HCT116 (cell line): Measurements from ENCODE around the gene LIPI. TPM values are rescaled to one million over a fixed set of nuclear protein-coding genes. Genes with fewer than 3 reads are reported as not detected.

Experiments used
- ATAC-seq: fragments of 200-7000 bp; cut with Tn5 transposase; 2 replicates; pipeline ENCODE4 v1.9.1; 2020; ENCODE audit warnings: mild to moderate bottlenecking, moderate library complexity
- BruUV-seq: library from RNA; stranded (reverse); fragments of 400-500 nt; replicated peaks from 2 replicates; lab custom pipeline; 2021; lab: Mats Ljungman, UMichigan
- CTCF ChIA-PET: fragments of 300-600 bp; sonication (Branson Sonifier 250); formaldehyde crosslinking; loops from one replicate; lab custom pipeline; 2021; ENCODE audit warnings: antibody characterized with exemption; lab: Charles Lee
- POLR2A ChIA-PET: fragments of 300-600, 350-600 bp; sonication (Branson Sonifier 250); formaldehyde crosslinking; loops from one replicate; lab custom pipeline; 2021; ENCODE audit warnings: antibody characterized with exemption; lab: Charles Lee
- RAD21 ChIA-PET, 2 experiments: fragments of 300-600 bp; sonication (Branson Sonifier 250); formaldehyde crosslinking; loops; one replicate each; lab custom pipeline; 2023; ENCODE audit warnings: low total read pairs in 2 of 2; ENCODE audit not compliant: uncharacterized antibody in 2 of 2, unreplicated experiment in 2 of 2, low non-redundant PET in 1 of 2; lab: Charles Lee
- DNase-seq: peaks from one replicate; pipeline ENCODE4 v3.0.0-alpha.2; 2010; ENCODE audit warnings: low read depth, low spot score
- H2AFZ ChIP-seq: fragments of 200-600 bp; shearing (Covaris generic), sonication (generic); 2 replicates; pipeline ENCODE4 v1.6.1; 2017; ENCODE audit warnings: low read depth, mixed run types, mixed read lengths, antibody characterized with exemption, low read length; ENCODE audit not compliant: poor library complexity, severe bottlenecking
- H3K27ac ChIP-seq: 2 replicates; pipeline ENCODE4 v1.5.1; 2012; ENCODE audit warnings: low read depth, low read length
- H3K27me3 ChIP-seq: fragments of 200-600 bp; sonication (generic); 2 replicates; pipeline ENCODE4 v1.6.1; 2016; ENCODE audit warnings: mixed run types, low read length, mixed read lengths; ENCODE audit not compliant: insufficient read depth
- H3K36me3 ChIP-seq, 2 experiments: fragments of 200-500 bp in 1 of 2; fragments of 200-600 bp in 1 of 2; sonication (Bioruptor generic) in 1 of 2; sonication (generic) in 1 of 2; 2 replicates each; pipeline versions ENCODE4 v1.5.1 to v1.6.1; 2014 to 2016; ENCODE audit warnings: low read length in 2 of 2, inconsistent platforms in 1 of 2, mixed read lengths in 1 of 2, mixed run types in 1 of 2; ENCODE audit not compliant: insufficient read depth in 2 of 2, control insufficient read depth in 1 of 2
- H3K4me1 ChIP-seq, 2 experiments: fragments of 200-600 bp in 1 of 2; sonication (generic) in 1 of 2; 2 replicates each; pipeline versions ENCODE4 v1.5.1 to v1.6.1; 2012 to 2017; ENCODE audit warnings: low read length in 2 of 2, inconsistent platforms in 1 of 2, mild to moderate bottlenecking in 1 of 2, mixed read lengths in 1 of 2, mixed run types in 1 of 2, moderate library complexity in 1 of 2; ENCODE audit not compliant: insufficient read depth in 2 of 2, control insufficient read depth in 1 of 2
- H3K4me2 ChIP-seq: fragments of 200-600 bp; sonication (generic); 2 replicates; pipeline ENCODE4 v1.6.1; 2017; ENCODE audit warnings: mixed run types, low read length, mixed read lengths
- H3K4me3 ChIP-seq, 2 experiments: fragments of 200-600 bp in 1 of 2; sonication (generic) in 1 of 2; replicated peaks in 1 of 2; 2 replicates each; pipeline ENCODE4 v1.5.1; 2011 to 2016; ENCODE audit warnings: low read length in 2 of 2, control low read depth in 1 of 2, low read depth in 1 of 2, mild to moderate bottlenecking in 1 of 2, mixed read lengths in 1 of 2, mixed run types in 1 of 2
- H3K79me2 ChIP-seq: fragments of 200-600 bp; sonication (generic); 2 replicates; pipeline ENCODE4 v1.6.1; 2017; ENCODE audit warnings: mild to moderate bottlenecking, mixed run types, low read length, moderate library complexity, mixed read lengths; ENCODE audit not compliant: insufficient read depth
- H3K9ac ChIP-seq: fragments of 200-600 bp; sonication (generic); 2 replicates; pipeline ENCODE4 v1.6.1; 2016; ENCODE audit warnings: low read length, mixed read lengths
- H3K9me2 ChIP-seq: fragments of 200-600 bp; sonication (generic), shearing (Covaris generic); 2 replicates; pipeline ENCODE4 v1.6.1; 2017; ENCODE audit warnings: mixed run types, mild to moderate bottlenecking, moderate library complexity; ENCODE audit not compliant: insufficient read depth
- H3K9me3 ChIP-seq, 2 experiments: fragments of 200-500 bp in 1 of 2; fragments of 200-600 bp in 1 of 2; sonication (Bioruptor generic) in 1 of 2; sonication (generic) in 1 of 2; 2 replicates each; pipeline ENCODE4 v1.6.1; 2014 to 2017; ENCODE audit warnings: low read length in 2 of 2, mixed read lengths in 2 of 2, inconsistent platforms in 1 of 2, low read depth in 1 of 2, mild to moderate bottlenecking in 1 of 2, mixed run types in 1 of 2, moderate library complexity in 1 of 2; ENCODE audit not compliant: control insufficient read depth in 1 of 2, insufficient read depth in 1 of 2
- H4K20me1 ChIP-seq: fragments of 200-600 bp; sonication (generic), shearing (Covaris generic); 2 replicates; pipeline ENCODE4 v1.6.1; 2017; ENCODE audit warnings: mixed run types, mild to moderate bottlenecking, moderate library complexity; ENCODE audit not compliant: insufficient read depth
- CBX3 ChIP-seq: IDR thresholded peaks from 2 replicates; pipeline ENCODE4 v1.6.1; 2012; ENCODE audit warnings: low read depth
- CEBPB ChIP-seq: IDR thresholded peaks from 2 replicates; pipeline ENCODE4 v1.6.1; 2012; ENCODE audit warnings: low read depth
- EGR1 ChIP-seq: IDR thresholded peaks from 2 replicates; pipeline ENCODE4 v1.6.1; 2012; ENCODE audit warnings: low read depth
- ELF1 ChIP-seq: IDR thresholded peaks from 2 replicates; pipeline ENCODE4 v1.6.1; 2012; ENCODE audit warnings: low read depth, borderline replicate concordance
- JUND ChIP-seq: IDR thresholded peaks from 2 replicates; pipeline ENCODE4 v1.6.1; 2012
- POLR2AphosphoS5 ChIP-seq: IDR thresholded peaks from 2 replicates; pipeline ENCODE4 v1.6.1; 2011; ENCODE audit warnings: mild to moderate bottlenecking, low read depth, low read length, moderate library complexity
- SIN3A ChIP-seq: IDR thresholded peaks from 2 replicates; pipeline ENCODE4 v1.6.1; 2012; ENCODE audit warnings: low read depth
- SRF ChIP-seq: IDR thresholded peaks from 2 replicates; pipeline ENCODE4 v1.6.1; 2012; ENCODE audit warnings: low read depth
- TCF7L2 ChIP-seq: IDR thresholded peaks from 2 replicates; pipeline ENCODE4 v1.7.0; 2011; ENCODE audit warnings: borderline replicate concordance, inconsistent platforms; ENCODE audit not compliant: insufficient read depth, insufficient read length; ENCODE audit errors: extremely low read depth
- YY1 ChIP-seq: IDR thresholded peaks from 2 replicates; pipeline ENCODE4 v1.6.1; 2011; ENCODE audit warnings: low read length, low read depth, moderate library complexity, mild to moderate bottlenecking; ENCODE audit not compliant: insufficient replicate concordance; ENCODE audit errors: extremely low read depth
- intact Hi-C: fragments of 100-400 bp; cut with micrococcal nuclease; formaldehyde crosslinking; loops from 2 replicates; pipeline ENCODE4 v1.10.0; 2022
- total RNA-seq: library from RNA; stranded (reverse); gene quantifications from one replicate; pipeline ENCODE4 v1.2.1, GENCODE V29; 2021; ENCODE audit not compliant: unreplicated experiment
- TF ChIP-seq, protein P1 (sequence below): IDR thresholded peaks from 2 replicates; pipeline ENCODE4 v1.6.1; 2011; ENCODE audit warnings: mild to moderate bottlenecking, low read length, moderate library complexity; ENCODE audit not compliant: insufficient replicate concordance; ENCODE audit errors: extremely low read depth
- TF ChIP-seq, protein P2 (sequence below): IDR thresholded peaks from 2 replicates; pipeline ENCODE4 v1.6.1; 2012

Gene LIPI
- total RNA-seq, 1 experiment from 2014 or later: not detected

DNA sequence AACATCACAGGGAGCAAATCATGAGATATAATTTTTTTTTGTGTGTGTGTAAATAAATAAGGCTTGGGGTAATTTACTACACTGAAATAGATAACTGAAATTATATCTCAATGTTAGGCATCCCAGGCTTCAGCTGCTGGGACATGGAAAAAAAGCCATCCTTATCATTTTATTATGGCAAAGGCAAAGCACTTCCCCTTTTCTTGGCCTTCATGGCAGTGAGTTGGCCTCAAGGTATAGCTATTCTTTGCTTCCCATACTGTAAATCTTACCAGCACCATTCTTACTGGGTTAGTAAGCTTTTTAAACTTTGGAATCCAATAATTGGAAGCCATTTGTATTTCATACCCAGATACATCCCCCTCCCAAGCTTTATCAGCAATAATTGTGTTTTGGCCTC lies 34.2 kb upstream of the LIPI start:
- TF ChIP-seq YY1 (no peak), TCF7L2 (no peak), ELF1 (no peak), CEBPB (no peak), SRF (no peak), JUND (no peak), EGR1 (no peak), POLR2AphosphoS5 (no peak), CBX3 (no peak), SIN3A (no peak)
- TF ChIP-seq, protein P1, sequence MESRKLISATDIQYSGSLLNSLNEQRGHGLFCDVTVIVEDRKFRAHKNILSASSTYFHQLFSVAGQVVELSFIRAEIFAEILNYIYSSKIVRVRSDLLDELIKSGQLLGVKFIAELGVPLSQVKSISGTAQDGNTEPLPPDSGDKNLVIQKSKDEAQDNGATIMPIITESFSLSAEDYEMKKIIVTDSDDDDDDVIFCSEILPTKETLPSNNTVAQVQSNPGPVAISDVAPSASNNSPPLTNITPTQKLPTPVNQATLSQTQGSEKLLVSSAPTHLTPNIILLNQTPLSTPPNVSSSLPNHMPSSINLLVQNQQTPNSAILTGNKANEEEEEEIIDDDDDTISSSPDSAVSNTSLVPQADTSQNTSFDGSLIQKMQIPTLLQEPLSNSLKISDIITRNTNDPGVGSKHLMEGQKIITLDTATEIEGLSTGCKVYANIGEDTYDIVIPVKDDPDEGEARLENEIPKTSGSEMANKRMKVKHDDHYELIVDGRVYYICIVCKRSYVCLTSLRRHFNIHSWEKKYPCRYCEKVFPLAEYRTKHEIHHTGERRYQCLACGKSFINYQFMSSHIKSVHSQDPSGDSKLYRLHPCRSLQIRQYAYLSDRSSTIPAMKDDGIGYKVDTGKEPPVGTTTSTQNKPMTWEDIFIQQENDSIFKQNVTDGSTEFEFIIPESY: no peak
- TF ChIP-seq, protein P2, sequence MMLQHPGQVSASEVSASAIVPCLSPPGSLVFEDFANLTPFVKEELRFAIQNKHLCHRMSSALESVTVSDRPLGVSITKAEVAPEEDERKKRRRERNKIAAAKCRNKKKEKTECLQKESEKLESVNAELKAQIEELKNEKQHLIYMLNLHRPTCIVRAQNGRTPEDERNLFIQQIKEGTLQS: no peak
- POLR2A ChIA-PET: no interaction called here
- H3K9me2 ChIP-seq: no peaks in the 10 kb centered on the region
- no TSS peak for BruUV-seq
- CTCF ChIA-PET: no interaction called here
- intact Hi-C loops: no loop called here
- H3K27me3 ChIP-seq: no peaks in the 10 kb centered on the region
- ATAC-seq (no peak), DNase-seq (no peak)
- H3K27ac ChIP-seq: no peak overlapping the region
- no peaks in the 10 kb centered on the region for H4K20me1 ChIP-seq
- no peak overlapping the region for H3K4me3 ChIP-seq
- H3K4me2 ChIP-seq: no peak overlapping the region
- no peaks in the 10 kb centered on the region for H3K79me2 ChIP-seq
- peaks cover 0 to 21% of the 10 kb centered on the region in 2 experiments; a peak in 2 of 4 replicates for H3K9me3 ChIP-seq
- H2AFZ ChIP-seq: no peak overlapping the region
- H3K9ac ChIP-seq: no peak overlapping the region
- H3K36me3 ChIP-seq: no peaks in the 10 kb centered on the region
- H3K4me1 ChIP-seq: no peaks in the 10 kb centered on the region
- RAD21 ChIA-PET: no interaction called here
